Testis (tissue), 3 donors: ENCODE results near the gene NABP1. TPM values are rescaled to one million over a fixed set of nuclear protein-coding genes. Genes with fewer than 3 reads are reported as not detected.

ENCODE experiments used
- DNase-seq: peaks from one replicate; pipeline ENCODE4 v3.0.0-alpha.2; 2019
- H3K27ac ChIP-seq, 2 donors: fragments of 200-600 bp; sonication (generic); one replicate each; pipeline ENCODE4 v1.5.1; 2019
- H3K27me3 ChIP-seq: fragments of 200-600 bp; sonication (generic); one replicate; pipeline ENCODE4 v1.5.1; 2019
- H3K36me3 ChIP-seq: fragments of 200-600 bp; sonication (generic); one replicate; pipeline ENCODE4 v1.5.1; 2017; ENCODE audit warnings: low read depth; ENCODE audit errors: missing control alignments
- H3K4me1 ChIP-seq: fragments of 200-600 bp; sonication (generic); one replicate; pipeline ENCODE4 v1.5.1; 2019
- H3K4me3 ChIP-seq, 2 donors: fragments of 200-600 bp; sonication (generic); one replicate each; pipeline ENCODE4 v1.5.1; 2017 to 2019
- H3K9me3 ChIP-seq: fragments of 200-600 bp; sonication (generic); one replicate; pipeline ENCODE4 v1.5.1; 2017
- POLR2A ChIP-seq: fragments of 450-650 bp; IDR thresholded peaks from one replicate; pipeline ENCODE4 v1.6.1; 2017; ENCODE audit warnings: antibody characterized with exemption, mild to moderate bottlenecking, moderate library complexity
- WGBS, 2 donors: methylation state at CpG; one replicate each; pipeline ENCODE4 v1.1.5; 2018; 5-methylcytosine and 5-hydroxymethylcytosine counted together
- intact Hi-C: fragments of 100-400 bp; cut with DNase I; formaldehyde crosslinking; loops from one replicate; pipeline ENCODE4 v1.15.1; 2023; ENCODE audit warnings: low total_unique reads
- polyA plus RNA-seq: library from polyadenylated mRNA; stranded (reverse); fragments of 350-450 nt; fragmentation: Illumina TruSeq; extraction: RNeasy Lipid Tissue Mini Kit (QIAGEN cat#74804); gene quantifications from one replicate; pipeline ENCODE4 v1.2.3, GENCODE V29; 2014; ENCODE audit warnings: low read depth, low replicate concordance; ENCODE audit not compliant: insufficient read depth
- total RNA-seq, 2 donors: library from RNA; depleted of rRNA; stranded (reverse); fragments of >200 nt; gene quantifications; one replicate each; pipeline ENCODE4 v1.2.3, GENCODE V29; 2016
- TF ChIP-seq, protein P1 (sequence below), 3 experiments: fragments of 450-650 bp in 2 of 3; fragments of 200-600 bp in 1 of 3; sonication (generic) in 1 of 3; IDR thresholded peaks; one replicate each; pipeline ENCODE4 v1.5.1; 2016 to 2019; ENCODE audit warnings: antibody characterized with exemption in 3 of 3, mild to moderate bottlenecking in 2 of 3, moderate library complexity in 1 of 3

The NABP1 gene
- total and polyA plus RNA-seq, 3 donors from 2014 or later: 40.6 to 67.1 (median 65.8) TPM

DNA sequence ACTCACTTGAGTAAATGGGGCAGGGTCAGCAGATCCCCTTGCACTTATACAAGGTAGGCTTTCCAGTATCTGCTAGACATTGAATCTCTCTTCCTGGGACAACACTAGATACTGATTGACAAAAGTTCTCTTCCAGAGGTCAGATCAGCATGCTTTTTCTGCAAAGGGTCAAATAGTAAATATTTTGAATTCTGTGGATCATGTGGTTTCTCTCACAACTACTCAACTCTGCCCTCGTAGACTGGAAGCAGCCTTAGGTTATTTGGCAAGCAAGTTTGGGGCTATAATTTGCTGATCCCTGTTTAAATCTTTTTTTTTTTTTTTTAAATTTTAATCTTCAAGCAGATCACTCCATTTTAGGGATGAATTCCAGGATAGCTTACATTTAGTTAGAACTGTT is 17.4 kb upstream of the NABP1 start:
- H3K27me3 ChIP-seq: no peaks in the 10 kb centered on the region
- H3K27ac ChIP-seq: no peak overlapping the region
- no peaks in the 10 kb centered on the region for H3K9me3 ChIP-seq
- no peaks in the 10 kb centered on the region for H3K36me3 ChIP-seq
- TF ChIP-seq, protein P1, sequence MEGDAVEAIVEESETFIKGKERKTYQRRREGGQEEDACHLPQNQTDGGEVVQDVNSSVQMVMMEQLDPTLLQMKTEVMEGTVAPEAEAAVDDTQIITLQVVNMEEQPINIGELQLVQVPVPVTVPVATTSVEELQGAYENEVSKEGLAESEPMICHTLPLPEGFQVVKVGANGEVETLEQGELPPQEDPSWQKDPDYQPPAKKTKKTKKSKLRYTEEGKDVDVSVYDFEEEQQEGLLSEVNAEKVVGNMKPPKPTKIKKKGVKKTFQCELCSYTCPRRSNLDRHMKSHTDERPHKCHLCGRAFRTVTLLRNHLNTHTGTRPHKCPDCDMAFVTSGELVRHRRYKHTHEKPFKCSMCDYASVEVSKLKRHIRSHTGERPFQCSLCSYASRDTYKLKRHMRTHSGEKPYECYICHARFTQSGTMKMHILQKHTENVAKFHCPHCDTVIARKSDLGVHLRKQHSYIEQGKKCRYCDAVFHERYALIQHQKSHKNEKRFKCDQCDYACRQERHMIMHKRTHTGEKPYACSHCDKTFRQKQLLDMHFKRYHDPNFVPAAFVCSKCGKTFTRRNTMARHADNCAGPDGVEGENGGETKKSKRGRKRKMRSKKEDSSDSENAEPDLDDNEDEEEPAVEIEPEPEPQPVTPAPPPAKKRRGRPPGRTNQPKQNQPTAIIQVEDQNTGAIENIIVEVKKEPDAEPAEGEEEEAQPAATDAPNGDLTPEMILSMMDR (IDR thresholded peaks at IDR 0.05): no peak
- no peak for TF ChIP-seq POLR2A
- WGBS, 2 donors: 0 to 42% methylated on average over 1 of the region's 1 CpG
- DNase-seq: no peak
- intact Hi-C loops: no loop called here
- H3K4me1 ChIP-seq: no peaks in the 10 kb centered on the region
- H3K4me3 ChIP-seq: no peak overlapping the region

- Histone ChIP-seq H3K4me3 (no peak overlapping the region), H3K9me3 (no peaks in the 10 kb centered on the region), H3K4me1 (no peaks in the 10 kb centered on the region), H3K27me3 (no peaks in the 10 kb centered on the region), H3K36me3 (no peaks in the 10 kb centered on the region), H3K27ac (no peak overlapping the region)
- WGBS, 2 donors: 91% methylated on average over 2 of the region's 2 CpGs
- intact Hi-C loops: no loop called here
- no peak for DNase-seq
- TF ChIP-seq, protein P1 (IDR thresholded peaks at IDR 0.05): no peak
- no peak for TF ChIP-seq POLR2A
These were observed 16.6 kb upstream of the NABP1 start for GRCh38 chr2:191661097-191661924.

GRCh38 chr2:191664823-191665677 is 12.9 kb upstream of the NABP1 start:
- Histone ChIP-seq H3K36me3 (no peaks in the 10 kb centered on the region), H3K9me3 (no peaks in the 10 kb centered on the region), H3K27ac (no peak overlapping the region), H3K4me3 (no peak overlapping the region), H3K4me1 (no peaks in the 10 kb centered on the region), H3K27me3 (no peaks in the 10 kb centered on the region)
- no peak for DNase-seq
- intact Hi-C loops: no loop called here
- no peak for TF ChIP-seq POLR2A
- TF ChIP-seq, protein P1 (IDR thresholded peaks at IDR 0.05): no peak

- Histone ChIP-seq H3K4me1 (no peaks in the 10 kb centered on the region), H3K27ac (no peak overlapping the region), H3K4me3 (no peak overlapping the region), H3K36me3 (no peaks in the 10 kb centered on the region), H3K9me3 (no peaks in the 10 kb centered on the region), H3K27me3 (no peaks in the 10 kb centered on the region)
- TF ChIP-seq POLR2A: no peak
- TF ChIP-seq, protein P1 (IDR thresholded peaks at IDR 0.05): no peak
- intact Hi-C loops: no loop called here
- DNase-seq: no peak
- 80 to 82% methylated on average over 4 of the region's 4 CpGs for WGBS, 2 donors
These were observed 11.7 kb upstream of the NABP1 start for GRCh38 chr2:191666226-191666625.
